NCI-H1436 treated with DMSO at 0.1 percent for 48 hours (cell line): ENCODE data around the gene PRKCA.

Experiments
- DNase-seq: peaks from one replicate; lab custom pipeline; 2025; lab: John Stamatoyannopoulos, UW

Gene PRKCA

DNA sequence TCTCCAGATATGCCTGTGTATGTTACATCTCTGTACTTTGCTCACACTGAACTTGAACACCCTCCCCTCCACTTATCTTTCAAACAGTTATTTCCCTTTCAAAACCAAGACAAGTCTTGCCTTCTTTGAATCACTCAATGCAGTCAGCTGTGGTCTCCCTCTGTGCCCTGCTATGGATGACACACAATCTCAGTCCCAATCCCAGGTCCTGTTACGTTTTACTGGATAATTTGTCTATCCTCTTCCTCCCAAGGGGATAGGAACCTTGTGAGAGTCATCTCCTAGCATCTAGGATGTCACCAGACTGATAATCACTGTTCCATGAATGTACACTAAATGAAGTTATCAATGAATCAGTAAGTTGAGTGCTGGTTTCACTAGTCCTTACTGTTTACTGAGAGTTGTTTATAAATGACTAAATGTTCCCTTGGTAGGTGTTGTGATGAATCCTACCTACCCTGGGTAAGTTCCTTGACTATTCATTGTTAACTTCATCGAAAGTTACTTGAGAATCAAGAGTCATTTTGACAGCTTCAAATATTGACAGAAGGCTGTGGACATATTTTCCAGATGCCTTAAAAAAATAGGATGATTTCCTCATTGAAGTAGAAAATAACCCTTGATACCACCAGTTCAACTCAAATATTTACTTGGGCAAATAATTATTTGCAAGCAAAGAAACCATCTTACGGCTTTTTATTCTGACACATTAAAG is 244.9 kb downstream of the PRKCA start:
- no peak for DNase-seq

DNA sequence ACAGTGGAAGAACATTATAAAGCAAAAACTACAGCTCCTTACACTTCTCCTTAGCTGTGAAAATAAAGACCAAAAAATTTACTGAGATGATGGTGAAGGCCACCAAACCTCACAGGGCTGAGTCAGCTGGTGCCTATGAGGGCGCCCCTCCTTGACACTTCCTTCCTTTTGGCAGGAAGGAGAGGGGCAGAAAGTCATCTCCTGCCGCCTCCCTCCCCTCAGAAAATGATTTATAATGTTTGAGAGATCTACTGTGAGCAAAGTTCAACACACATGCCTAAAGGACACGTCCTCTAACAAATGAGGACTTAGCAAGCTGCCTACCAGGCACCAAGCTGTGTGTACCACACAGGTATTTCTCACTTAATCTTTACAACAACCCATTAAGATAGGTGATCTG is 245.7 kb downstream of the PRKCA start:
- no peak for DNase-seq

DNA sequence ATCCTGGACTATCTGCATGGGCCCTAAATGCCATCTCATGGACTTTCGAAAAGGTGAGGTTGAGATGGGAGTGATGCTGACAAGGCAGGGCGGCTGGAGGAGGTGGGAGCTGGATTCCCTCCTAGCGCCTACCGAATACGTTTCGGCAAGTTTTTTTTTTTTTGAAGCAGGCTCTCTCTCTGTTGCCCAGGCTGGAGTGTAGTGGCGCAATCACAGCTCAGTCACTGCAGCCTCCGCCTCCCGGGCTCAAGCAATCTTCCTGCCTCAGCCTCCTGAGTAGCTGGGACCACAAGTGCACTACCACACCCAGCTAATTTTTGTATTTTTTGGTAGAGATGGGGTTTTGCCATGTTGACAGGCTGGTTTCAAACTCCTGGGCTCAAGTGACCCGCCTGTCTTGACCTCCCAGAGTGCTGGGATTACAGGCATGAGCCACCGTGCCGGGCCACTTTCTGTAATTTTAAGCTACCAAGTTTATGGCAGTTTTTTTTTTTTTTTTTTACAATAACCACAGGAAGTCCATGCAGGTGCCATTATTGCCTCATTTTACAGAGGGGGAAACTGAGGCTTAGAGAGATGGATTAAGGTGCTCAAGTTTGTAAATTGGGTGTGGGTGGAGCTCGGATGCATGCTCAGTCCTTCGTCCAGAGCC is 246.4 kb downstream of the PRKCA start:
- DNase-seq: no peak

DNA sequence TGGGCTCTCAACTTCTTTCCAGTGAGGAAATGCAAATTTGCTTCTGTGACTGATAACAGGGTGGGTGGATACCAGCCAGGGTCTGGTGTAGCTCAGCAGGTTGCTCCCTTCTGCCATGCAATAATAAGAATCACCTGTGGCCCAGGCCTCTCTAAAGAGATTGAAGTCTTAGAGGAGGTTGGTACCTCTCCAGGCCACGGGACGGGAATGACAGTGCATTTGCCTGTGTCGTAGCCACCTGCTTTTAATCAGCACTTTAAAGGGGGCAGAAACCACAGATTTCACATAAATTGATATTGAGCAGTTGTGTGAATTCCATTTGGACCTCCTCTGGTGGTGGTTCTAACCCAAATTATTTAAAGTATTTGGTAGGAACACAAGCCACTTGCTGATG is 246.9 kb downstream of the PRKCA start:
- DNase-seq: no peak

DNA sequence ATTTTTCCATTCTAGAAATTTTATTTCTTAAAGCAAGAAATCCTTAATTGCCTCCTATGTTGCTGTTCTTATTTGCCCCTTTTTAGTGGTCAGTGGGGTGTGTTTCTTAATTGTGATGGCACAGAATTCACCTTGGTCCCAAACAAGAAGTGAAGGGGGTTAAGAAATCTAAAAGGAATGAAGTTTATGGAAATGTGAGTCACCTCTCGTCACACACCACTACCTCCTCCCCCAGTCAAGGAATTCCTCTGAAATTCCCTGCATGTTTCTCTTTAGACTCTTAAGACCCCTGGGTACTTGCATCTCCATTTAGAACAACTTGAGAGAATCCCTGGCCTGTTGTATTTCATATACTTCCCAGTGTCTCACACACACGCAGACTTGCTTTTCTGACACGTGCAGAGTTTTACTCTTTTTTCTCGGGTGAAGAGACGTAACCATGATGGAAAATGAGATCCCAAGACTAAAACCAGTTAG is 247.4 kb downstream of the PRKCA start:
- DNase-seq: no peak

DNA sequence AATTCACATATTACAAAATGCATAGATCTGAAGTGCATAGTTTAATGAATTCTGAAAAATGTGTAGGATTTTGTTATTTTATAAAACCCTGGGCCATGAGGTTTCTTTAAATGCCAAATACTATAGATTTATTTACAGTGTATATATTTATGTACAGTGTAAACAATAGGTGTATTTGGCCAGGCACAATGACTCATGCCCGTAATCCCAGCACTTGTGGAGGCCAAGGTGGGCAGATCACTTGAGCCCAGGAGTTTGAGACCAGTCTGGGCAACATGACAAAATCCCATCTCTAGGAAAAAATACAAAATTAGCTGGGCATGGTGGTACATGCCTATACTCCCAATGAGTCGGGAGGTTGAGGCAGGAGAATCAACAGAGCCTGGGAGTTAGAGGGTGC is 249.4 kb downstream of the PRKCA start:
- no peak for DNase-seq

DNA sequence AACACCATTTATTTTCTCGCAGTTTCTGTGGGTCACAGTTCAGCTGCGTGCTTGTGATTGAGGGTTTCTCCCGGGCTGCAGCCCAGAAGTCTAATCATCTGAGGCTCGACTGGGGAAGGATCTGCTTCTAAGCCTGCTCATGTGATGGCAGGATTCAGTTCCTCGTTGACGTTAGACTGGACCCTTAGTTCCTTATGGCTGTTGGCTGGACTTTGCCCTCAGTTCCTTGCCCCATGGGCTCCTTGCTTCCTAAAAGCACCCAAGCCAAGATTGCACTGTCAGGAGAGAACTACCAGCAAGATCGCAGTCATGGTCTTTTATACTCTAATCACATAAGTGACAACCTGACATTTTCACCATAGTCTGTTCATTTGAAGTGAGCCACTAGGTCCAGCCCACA is 250.0 kb downstream of the PRKCA start:
- no peak for DNase-seq

DNA sequence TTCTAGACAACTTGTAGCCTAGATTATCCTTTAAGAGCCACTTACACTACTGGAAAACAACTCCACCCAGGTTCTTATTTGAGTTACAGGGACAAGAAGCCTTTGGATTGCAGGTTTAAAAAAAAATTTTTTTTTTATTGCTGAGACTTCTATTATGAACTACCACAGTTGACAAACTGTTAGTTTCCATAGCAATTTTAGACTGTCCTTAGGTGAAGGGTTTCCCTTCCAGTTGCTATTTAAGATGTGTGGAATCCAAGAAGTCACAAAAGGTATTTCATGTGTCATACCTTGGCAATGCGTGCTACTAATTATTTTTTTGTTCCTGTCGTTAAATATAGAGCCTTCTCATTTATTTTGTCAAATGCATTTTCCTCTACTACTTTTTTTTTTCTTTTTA is 253.2 kb downstream of the PRKCA start:
- DNase-seq: no peak

DNA sequence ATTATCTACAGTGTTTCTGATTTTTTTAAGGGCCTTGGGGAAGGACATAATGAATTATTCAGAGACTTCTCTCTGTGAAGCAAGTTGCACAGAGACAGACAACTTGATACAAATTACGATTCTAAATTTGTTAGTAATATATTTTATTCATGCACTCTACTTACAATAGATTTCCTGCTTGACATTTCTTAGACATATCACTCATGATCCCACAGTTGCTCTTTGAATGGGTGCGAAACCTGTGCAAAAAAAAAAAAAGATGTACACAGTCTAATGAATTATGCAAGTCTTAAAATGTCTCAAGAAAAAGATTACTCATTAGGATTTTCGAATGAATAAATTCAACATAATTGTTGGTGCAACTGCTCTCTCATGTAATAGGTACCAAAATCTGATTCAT is 254.8 kb downstream of the PRKCA start:
- no peak for DNase-seq

DNA sequence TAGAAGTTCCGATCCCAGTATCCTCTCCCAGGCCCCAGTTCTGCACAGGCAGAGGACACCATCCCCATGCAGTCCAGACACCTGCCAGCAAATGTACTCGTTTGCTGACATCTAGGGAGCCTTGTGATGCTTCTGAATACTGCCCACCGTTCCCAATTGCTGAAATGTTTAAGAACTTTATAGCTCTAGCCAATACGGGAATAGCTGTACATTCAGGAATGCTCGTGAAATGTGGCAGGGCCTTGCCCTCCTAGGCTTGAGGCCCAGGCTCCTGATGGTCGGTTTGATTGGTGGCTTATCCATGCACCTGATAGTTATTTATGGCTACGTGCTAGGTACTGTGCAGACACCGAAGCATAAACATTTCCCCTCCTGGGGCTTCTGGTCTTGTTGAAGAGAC is 255.5 kb downstream of the PRKCA start:
- DNase-seq: no peak

DNA sequence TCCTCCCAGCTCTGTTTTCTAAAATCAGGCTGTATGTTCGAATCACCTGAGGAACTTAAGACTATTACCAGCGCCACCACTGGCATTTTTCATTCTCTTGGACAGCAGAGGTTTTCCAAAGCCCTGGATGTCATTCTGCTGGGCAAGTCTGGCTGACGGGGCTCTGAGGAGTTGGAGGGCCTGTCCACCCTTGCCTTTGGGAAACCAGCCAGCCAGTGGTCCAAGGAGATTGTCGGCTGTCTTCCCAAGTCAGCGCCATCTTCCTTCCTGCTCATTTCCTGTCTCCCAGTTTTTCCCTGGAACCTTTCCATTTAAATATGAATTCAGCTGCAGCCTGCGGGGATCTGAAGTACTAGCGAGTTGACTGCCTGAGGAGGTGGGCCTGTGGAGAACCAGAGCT is 258.3 kb downstream of the PRKCA start:
- no peak for DNase-seq

DNA sequence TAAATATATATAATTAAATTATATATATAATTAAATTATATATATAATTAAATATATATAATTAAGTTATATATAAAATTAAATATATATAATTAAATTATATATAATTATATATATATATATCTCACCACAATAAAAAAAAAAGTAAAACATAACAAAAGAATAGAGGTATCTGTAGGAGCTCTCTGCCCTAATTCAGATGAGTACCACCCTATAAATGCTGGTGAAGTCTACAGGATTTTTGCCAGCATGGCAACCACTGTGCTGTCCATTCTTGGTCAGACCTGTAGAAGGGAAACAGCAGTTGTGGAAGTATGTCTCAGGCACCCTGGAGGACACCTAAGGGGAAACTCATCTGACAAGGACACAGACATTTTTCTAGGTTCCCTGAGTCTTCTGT is 259.7 kb downstream of the PRKCA start:
- no peak for DNase-seq

DNA sequence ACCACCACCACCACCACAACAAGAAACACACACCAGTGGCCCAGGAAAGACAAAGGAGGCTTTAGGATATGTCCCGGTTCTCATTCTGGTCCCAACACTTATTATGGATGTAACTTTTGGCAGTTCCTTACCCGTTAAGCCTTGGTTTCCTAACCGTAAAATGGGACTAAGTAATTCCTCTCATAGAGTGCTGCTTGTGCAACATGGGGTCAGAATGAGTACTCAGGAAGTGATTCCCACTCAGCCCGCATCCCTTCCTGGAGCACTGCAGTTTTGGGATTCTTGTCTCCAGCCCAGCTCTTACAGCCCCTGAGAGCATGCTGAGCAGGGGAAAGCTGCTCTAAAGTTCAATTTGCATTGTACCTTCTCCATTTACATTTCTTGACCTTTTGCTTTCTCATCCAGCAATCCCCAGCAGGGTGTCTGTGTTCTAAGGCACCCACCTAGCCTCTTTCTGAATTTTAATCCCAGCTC is 262.6 kb downstream of the PRKCA start:
- no peak for DNase-seq

DNA sequence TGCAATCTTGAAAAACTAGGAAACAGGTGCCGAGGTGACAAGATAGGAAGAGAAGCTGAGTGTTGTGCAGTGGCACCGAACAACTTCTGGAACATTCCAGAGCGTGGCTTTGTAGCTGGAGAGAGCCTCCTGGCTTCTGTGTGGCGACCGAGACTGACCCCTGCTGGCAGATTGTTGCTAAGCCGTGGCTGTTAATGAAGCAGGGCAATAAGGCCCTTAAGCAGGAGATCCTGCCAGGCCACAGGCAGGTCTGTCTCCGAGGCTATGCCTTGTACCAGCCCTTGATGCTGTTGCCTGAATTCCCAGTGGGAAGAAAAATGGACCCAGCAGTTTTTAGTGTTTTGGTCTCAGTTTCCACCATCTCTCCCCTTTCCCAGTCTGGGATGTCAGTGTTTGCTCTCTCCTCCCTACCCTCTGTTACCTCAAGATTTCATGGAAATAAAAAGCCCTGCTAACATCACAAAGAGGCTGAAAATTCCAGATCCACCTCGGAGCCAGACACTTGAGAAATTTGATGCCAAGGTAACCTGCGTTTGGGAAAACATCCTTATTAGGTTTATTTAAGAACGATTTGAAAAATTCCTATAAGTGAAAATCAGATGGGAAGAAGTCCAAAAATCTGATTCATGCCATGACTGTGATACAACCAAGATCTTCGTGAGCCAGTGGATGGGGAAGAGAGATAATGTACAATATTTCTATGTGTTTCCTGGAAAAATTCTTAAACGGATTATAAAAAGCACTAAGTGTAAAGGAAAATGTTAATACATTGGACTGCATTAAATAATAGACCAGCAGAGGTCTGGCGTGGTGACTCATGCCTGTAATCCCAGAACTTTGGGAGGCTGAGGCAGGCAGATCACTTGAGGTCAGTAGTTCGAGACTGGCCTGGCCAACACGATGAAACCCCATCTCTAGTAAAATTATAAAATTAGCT is 265.1 kb downstream of the PRKCA start:
- no peak for DNase-seq

DNA sequence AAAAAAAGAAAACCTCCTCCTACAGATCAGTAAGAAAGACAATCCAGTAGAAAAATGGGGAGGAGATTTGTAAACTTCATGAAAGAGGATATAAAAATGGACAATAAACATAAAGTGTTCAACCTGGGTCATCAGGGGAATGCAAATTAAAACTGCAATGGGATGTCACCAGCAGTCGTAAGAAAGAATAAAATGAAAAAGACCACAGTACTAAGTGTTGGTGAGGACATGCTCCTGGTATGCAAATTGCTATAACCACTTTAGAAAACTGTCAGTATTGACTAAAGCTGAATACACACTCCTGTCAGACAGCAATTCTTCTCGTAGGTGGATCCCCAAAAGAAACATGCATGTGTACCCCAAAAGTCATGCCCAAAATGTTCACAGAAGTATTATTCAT is 267.2 kb downstream of the PRKCA start:
- no peak for DNase-seq

DNA sequence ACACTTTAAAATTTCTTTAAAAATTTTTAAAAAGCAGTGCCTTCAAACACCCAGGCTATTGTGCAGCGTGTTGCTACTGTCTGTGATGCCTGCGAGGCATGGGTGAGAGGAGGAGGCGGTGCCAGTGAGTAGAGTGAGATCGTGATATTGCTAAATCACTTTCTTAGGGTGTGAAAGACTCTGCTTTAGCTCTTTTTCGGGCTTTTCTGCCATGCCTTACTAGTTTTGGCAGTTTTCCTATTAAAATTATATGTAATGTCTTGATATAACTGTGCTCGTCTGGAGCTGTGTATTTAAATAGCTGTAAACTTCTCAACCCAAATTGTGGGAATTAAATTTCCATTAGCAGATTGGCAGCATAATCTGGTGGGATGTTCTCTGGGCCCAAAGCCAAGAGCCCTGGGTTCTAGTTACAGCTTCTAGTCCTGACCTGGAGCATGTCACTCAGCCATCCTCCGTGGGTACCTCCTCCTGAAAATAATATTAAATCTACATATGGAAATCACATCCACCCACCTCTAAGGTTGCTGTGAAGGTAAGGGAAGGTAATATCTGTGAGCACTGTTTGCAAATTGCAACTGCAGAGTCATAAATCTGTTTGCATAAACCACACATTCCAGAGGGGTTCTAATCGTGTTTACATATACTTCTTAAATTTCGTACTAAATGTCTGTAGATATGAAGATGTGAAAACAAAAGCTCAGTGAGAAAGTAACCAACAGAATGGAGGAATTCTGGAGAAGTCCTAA is 268.2 kb downstream of the PRKCA start:
- no peak for DNase-seq

DNA sequence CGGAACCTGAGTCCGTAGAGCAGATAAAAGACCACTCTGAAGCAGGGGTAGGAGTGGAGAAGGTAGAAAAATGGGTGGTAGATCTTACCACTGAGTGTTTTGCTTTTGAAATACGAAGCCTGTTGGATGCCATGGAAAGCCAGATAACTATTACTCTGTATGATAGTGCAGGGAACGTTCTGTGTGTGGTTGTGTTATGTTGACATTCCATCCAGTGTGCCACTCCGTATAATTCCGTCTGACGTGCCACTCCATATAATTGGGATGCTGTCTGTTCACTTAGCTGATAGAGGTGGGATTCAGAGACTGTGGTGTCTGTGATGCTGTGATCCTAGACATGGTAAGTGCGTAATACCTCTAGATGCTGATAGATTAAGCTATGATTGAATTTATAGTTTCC is 269.3 kb downstream of the PRKCA start:
- DNase-seq: no peak

DNA sequence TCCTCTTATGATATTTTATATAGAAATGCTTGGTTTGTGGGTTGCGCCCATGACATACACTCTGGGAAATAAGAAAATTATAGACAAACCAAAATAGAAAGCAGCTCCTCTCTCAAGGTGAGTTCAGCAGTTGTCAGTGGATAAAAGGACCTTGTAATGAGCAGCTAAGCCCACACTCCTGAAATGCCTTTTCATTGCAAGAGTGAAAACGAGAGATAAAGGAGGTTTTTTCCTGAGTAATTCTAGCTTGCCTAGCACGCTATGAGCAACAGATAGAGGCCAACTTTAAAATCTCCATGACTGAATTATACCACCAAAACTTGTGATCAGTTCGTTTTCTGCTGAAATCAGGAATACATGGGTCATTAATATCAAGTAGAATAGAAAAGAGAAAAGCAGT is 270.7 kb downstream of the PRKCA start:
- no peak for DNase-seq

DNA sequence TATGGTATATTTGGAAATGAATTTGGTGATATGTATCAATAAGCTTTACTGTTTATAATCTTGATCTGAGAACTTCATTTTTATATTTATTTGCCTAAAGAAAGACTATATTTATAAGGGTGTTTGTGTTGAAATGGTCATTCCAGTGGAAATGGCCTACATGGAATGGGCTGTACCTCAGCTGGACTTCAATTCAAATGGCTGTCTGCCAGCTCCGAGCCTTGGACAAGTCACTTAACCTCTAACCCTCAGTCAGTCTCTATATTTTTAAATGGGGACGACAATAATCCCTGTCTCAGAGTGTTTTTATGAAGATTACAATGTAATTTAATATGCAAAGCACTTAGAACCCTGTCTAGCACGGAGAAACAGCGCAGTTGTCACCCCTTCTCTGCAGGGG is 271.7 kb downstream of the PRKCA start:
- DNase-seq: no peak

DNA sequence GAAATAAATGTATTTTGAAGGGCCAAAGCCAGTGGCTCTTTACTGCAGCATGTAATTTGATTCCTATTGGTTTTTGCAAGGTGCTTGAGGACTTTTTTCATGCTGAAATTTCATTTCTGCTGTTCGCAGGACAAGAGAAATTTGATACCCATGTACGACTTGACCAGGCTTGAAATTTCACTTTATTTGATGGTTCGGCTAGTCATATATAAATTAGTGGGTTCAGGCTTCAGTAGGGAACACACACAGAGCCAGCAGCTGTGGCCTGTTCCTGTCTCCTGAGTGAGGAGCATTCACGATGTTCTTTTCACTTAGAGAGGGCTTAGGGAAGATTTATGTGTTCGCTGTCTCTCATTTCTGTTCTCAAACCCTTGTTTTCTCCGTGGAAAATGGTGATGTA is 274.1 kb downstream of the PRKCA start:
- no peak for DNase-seq

DNA sequence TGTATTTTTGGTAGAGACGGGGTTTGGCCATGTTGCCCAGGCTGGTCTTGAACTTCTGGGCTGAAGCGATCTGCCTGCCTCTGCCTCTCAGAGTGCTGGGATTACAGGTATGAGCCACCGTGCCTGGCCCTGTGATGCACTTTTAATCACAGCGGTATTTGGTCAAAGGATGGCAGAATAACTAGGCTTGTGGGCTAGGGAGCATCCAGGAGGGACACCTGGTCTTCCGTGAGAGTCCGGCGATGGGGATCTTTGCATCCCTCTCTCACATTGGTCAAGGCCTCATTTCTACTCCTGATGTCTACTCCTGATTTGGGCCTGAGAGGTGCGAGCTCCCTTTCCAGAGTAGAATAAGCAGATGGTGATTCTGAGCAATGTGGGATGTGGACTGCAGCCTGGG is 274.6 kb downstream of the PRKCA start:
- DNase-seq: no peak
